ENCODE data around the gene OR5V1.
"Not testable (repeated sequence)": the region's sequence is repeated elsewhere in the genome, so short reads cannot be mapped to it uniquely, and the experiment has no call there.

OR5V1 gene

DNA sequence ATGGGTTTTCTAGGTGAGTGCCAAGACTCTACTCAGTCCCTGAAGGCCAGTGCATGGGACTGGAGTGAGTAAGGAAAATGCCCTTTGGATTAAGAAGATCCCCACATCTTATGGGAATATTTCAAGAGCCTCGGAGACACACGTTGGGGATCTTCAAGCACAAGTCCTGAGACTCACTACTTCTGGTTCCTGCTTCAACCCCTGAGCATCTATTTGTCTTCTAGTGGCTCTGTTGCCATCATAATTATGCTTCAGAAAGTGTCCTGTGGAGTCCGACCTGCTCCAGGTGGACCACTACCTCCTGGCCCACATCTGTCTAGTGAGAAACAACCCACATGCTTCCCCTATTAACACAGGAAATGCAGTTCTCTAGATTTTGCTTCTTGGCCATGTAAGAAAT is at the start of gene OR5V1:
Gene OR5V1, minus strand, starts transcription at position 101 of the 400 bp plus-strand sequence. CDS start 12,670 bp downstream, outside the sequence.
- DNase-seq (ENCODE audit: extremely low spot score, insufficient read length, low read depth), result no peak
- no peak for FAIRE-seq

GRCh38 chr6:29414588-29414987 is 45.9 kb upstream of the OR5V1 start, which contains the start of gene OR12D1:
TSS of gene OR12D1 (plus strand) at chr6:29414928.
- FAIRE-seq (no peak), DNase-seq (ENCODE audit: extremely low spot score, insufficient read length, low read depth) (no peak)

GRCh38 chr6:29403801-29404200 is 35.1 kb upstream of the OR5V1 start:
- DNase-seq (ENCODE audit: extremely low spot score, insufficient read length, low read depth), result no peak
- no peak for FAIRE-seq

DNA sequence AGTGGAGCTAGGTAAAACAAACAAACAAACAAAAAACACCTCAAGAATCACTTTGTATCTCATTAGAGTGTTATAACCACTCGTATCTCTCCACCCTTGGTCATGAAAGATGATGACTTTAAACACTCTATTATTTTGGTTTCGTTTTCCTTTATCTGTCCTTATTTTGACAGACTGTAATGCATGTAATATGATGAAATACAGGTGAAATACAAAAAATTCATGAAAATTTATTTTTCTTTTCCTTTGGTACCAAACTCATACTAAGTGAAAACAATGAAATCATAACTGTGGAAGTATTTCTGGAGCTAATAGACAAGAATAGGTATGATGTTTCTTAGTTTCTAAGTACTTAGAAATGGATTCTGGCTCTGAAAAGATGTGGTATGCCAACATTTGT is 30.9 kb upstream of the OR5V1 start:
- FAIRE-seq, result no peak
- no peak for DNase-seq (ENCODE audit: extremely low spot score, insufficient read length, low read depth)

- no peak for DNase-seq (ENCODE audit: extremely low spot score, insufficient read length, low read depth)
- no peak for FAIRE-seq
Observed at GRCh38 chr6:29395331-29395730, 26.7 kb upstream of the OR5V1 start, which contains the start of gene OR12D2. TSS of gene OR12D2 (plus strand) at chr6:29395631. CDS start at chr6:29396700, 1,069 bp downstream.

GRCh38 chr6:29388533-29388932 is 19.9 kb upstream of the OR5V1 start:
- FAIRE-seq (no peak), DNase-seq (ENCODE audit: extremely low spot score, insufficient read length, low read depth) (no peak)

DNA sequence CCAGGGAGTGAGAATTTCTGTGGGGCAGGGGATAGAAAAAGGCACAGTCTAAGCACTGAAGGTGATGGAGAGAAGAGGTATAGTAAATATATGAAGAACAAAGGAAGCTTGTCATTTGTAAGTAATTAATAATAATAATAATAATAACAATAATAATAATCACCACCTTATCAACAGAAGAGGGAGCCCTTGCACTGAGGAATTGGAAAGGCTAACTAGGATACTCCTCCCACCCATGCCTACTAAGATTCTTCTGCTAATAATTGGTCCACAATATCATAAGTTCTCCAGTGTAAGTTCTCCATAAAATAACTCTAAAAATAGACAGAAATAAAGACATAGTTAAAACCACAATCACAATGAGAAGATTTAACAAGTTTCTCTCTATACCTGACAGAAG is 7.3 kb upstream of the OR5V1 start:
- DNase-seq (ENCODE audit: extremely low spot score, insufficient read length, low read depth), result no peak
- no peak for FAIRE-seq

- FAIRE-seq, result no peak
Observed at GRCh38 chr6:29375191-29375590, 6.5 kb upstream of the OR5V1 start, which contains the start of gene OR12D3. TSS of gene OR12D3 (minus strand) at chr6:29375291. CDS start at chr6:29375287, 4 bp downstream.

GRCh38 chr6:29355603-29356002 is 13.1 kb downstream of the OR5V1 start:
- DNase-seq (ENCODE audit: extremely low spot score, insufficient read length, low read depth), result no peak
- FAIRE-seq, result no peak

More at GRCh38 chr6:29375191-29375590, 6.5 kb upstream of the OR5V1 start, which contains the start of gene OR12D3:
- DNase-seq (ENCODE audit: extremely low spot score, insufficient read length, low read depth), result no peak

DNA sequence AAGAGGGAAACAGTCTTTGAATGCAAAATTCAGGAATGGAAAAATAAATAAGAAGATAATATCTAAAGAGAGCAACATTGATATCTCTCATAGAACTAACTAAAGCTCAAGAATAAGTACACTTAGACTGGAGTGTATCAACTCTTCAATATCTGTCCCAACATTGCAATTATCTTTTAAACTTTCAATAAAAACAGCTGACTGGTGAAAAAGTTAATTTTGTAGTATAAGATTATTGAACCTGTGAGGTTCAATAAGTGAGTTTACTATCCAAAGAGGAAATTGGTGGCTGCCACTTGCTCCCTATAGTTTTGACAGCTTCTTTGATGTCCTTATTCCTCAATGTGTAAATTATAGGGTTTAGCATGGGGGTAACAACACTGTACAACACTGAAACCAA is 13.7 kb downstream of the OR5V1 start:
- FAIRE-seq (no peak), DNase-seq (ENCODE audit: extremely low spot score, insufficient read length, low read depth) (no peak)

GRCh38 chr6:29349348-29349747 is 19.3 kb downstream of the OR5V1 start:
- not testable (repeated sequence) for DNase-seq (ENCODE audit: extremely low spot score, insufficient read length, low read depth); FAIRE-seq

DNA sequence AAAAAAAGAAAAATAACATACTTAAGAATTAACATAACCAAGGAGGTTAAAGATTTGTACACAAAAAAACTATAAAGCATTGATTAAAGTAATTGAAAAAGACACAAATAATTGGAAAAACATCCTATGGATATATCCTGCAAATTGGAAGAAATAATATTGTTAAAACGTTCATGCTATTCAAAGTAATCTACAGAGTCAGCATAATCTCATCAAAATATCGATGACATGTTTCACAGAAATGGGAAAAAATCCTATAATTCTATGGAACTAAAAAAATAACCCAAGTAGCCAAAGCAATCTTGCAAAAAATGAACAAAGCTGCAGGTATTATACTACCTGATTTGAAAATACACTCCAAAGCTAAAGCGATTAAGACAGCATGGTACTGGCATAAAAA is 23.3 kb downstream of the OR5V1 start:
- DNase-seq (ENCODE audit: extremely low spot score, insufficient read length, low read depth) (no peak), FAIRE-seq (no peak)

GRCh38 chr6:29336269-29336668 is 32.4 kb downstream of the OR5V1 start:
- DNase-seq (ENCODE audit: extremely low spot score, insufficient read length, low read depth) (no peak), FAIRE-seq (no peak)

DNA sequence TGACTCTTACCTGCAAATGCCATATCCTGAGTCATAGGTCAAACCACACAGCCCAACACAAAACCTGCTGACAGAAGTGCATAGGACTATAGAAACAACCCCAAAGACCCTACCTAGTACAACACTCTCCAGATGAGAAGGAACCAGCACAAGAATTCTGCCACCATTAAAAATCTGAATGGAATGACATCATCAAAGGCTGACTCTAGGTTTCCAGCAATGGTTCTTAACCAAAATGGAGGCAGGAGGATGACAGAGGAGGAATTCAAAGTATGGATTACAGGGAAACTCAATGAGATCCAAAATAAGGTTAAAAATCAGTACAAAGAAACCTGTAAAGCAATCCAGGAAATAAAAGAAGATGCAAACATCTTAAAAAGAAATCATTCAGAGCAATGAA is 36.0 kb downstream of the OR5V1 start:
- DNase-seq (ENCODE audit: extremely low spot score, insufficient read length, low read depth), result no peak
- FAIRE-seq, result no peak

- FAIRE-seq, result no peak
- DNase-seq (ENCODE audit: extremely low spot score, insufficient read length, low read depth), result no peak
Observed at GRCh38 chr6:29325777-29326176, 42.9 kb downstream of the OR5V1 start.

DNA sequence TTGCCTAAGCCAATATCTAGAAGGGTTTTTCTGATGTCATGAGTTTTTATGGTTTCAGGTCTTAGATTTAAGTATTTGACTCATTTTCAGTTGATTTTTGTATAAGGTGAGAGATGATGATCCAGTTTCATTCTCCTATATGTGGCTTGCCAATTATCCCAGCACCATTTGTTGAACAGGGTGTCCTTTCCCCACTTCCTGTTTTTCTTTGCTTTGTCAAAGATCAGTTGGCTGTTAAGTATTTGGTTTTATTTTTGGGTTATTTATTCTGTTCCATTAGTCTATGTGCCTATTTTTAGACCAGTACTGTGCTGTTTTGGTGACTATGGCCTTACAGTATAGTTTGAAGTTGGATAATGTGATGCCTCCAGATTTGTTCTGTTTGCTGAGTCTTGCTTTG is 45.3 kb downstream of the OR5V1 start:
- DNase-seq (ENCODE audit: extremely low spot score, insufficient read length, low read depth); FAIRE-seq: not testable (repeated sequence)

DNA sequence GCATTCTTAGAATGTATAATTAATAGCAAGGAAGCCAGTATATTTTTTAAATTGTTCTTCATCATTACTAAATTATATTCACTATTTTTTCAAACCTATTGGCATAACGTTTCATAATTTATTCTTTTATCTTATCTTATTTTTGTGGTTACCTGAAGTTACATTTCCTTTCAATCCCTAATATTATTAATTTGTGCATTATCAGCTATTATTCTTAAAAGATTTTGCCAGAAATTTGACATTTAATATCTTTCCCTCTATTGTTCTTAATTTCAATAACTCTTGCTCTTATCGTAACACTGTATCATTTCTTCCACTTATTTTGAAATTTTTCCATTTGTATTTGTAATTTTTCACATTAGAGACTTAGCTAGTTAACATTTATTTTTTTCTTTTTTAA is 48.7 kb downstream of the OR5V1 start:
- no peak for DNase-seq (ENCODE audit: extremely low spot score, insufficient read length, low read depth)
- no peak for FAIRE-seq
